GM21717 (cell line): ENCODE data around the gene MYO9A.

Experiments used
- ATAC-seq: cut with Tn5 transposase; IDR thresholded peaks from one replicate; pipeline ENCODE4 v1.9.1; 2021; ENCODE audit warnings: mild to moderate bottlenecking, moderate library complexity; ENCODE audit not compliant: unreplicated experiment

Gene MYO9A, protein sequence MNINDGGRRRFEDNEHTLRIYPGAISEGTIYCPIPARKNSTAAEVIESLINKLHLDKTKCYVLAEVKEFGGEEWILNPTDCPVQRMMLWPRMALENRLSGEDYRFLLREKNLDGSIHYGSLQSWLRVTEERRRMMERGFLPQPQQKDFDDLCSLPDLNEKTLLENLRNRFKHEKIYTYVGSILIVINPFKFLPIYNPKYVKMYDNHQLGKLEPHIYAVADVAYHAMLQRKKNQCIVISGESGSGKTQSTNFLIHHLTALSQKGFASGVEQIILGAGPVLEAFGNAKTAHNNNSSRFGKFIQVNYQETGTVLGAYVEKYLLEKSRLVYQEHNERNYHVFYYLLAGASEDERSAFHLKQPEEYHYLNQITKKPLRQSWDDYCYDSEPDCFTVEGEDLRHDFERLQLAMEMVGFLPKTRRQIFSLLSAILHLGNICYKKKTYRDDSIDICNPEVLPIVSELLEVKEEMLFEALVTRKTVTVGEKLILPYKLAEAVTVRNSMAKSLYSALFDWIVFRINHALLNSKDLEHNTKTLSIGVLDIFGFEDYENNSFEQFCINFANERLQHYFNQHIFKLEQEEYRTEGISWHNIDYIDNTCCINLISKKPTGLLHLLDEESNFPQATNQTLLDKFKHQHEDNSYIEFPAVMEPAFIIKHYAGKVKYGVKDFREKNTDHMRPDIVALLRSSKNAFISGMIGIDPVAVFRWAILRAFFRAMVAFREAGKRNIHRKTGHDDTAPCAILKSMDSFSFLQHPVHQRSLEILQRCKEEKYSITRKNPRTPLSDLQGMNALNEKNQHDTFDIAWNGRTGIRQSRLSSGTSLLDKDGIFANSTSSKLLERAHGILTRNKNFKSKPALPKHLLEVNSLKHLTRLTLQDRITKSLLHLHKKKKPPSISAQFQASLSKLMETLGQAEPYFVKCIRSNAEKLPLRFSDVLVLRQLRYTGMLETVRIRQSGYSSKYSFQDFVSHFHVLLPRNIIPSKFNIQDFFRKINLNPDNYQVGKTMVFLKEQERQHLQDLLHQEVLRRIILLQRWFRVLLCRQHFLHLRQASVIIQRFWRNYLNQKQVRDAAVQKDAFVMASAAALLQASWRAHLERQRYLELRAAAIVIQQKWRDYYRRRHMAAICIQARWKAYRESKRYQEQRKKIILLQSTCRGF (N-terminal part only)

GRCh38 chr15:72118017-72118978 lies at the start of gene MYO9A, which contains the start of gene SENP8:
TSS of gene MYO9A (minus strand) at chr15:72118150. CDS start at chr15:72046563, 71,587 bp downstream.
TSS of gene SENP8 (plus strand) at chr15:72118403. CDS start at chr15:72139624, 21,221 bp downstream.
- peak; percentile 55 for ATAC-seq

DNA sequence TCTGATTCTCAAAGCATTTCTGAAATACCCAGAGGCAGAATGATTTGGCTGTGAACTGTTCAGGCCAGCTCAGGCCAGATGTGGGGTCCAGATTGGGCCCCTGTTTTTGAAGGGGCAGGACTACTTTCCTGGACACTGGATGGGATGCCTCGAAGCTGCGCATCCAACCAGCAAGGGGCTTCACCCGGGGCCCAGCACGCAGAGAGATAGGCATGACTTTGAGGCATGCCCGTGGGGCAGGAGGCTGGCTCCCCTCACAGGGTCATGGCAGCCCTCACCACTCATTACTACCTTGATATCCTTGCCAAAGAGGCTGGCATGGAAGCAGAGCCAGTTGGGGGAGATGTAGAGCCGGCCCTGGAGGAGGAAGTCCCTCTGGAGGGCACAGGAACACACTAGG lies 49.5 kb upstream of the MYO9A start:
- ATAC-seq, result no peak

DNA sequence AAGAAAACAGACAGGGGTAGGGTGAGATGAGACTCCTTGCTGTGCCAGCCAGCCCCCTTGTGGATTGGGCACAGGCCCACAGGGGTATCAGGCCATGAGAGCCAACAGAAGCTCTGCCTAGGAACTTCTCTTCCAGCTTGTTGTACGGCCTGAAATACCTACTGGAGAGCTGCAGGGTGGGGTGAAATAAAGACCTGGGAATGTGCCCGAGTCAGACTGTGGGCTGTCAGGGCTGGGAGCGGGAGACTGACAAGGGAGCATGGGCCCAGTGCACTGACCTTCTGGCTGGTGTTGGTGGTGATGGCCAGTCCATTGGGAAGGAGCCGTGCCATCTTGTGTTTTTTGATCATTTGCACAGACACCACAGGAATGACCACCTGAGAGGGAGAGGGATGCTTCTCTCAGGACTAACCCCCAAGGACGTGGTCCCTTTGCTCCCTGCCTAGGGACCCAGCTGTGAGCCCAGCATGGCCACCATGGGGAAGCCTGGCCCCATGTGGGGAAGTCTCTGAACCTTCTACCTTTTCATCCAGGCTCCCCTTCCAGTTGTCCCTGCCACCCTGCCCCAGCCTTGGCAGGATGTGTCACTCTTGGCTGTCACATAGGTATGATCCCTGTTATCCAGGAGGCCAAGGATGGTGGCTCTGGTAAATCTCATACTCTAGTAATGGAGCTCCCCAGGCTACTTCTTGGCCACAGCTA lies 48.9 kb upstream of the MYO9A start:
- no peak for ATAC-seq

- no peak for ATAC-seq
Measured at GRCh38 chr15:72163719-72164118, 45.8 kb upstream of the MYO9A start.

- no peak for ATAC-seq
Measured at GRCh38 chr15:72162569-72162968, 44.6 kb upstream of the MYO9A start.

DNA sequence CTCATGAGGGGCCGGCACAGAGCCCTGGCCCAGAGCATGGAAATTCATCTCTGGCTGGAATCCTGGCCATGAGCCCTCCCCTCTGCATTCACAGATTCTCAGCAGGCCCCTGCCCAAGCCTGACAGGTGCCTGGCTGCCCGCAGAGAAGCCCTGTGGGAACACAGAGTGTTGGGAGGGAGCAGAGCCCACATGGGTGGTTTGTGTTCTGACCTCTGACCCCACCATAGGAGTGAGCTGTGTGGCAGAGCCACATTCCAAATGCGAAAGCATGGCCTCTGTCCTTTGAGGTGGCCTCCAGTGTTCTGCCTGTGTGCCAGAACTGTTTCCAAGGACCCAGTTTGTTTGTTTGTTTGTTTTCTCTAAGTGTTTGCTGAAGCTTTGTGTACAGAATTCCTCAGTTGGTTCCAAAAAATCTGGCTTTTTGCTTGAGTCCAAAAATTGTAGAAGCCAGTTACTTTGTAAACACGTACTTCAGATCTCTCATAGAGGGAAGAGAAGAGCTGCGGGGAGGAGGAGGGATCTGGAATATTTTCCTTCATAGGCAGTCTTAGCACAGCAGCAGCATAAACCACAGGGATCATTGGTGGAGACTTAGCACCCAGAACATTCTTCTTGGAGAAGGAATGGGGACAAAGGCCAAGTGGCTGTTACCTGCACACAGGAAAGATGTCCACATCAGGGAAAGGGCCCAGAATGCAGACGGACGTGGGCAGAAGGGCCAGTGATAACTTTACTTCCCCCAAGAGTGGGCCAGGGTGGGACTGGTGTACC lies 43.6 kb upstream of the MYO9A start:
- ATAC-seq, result no peak

DNA sequence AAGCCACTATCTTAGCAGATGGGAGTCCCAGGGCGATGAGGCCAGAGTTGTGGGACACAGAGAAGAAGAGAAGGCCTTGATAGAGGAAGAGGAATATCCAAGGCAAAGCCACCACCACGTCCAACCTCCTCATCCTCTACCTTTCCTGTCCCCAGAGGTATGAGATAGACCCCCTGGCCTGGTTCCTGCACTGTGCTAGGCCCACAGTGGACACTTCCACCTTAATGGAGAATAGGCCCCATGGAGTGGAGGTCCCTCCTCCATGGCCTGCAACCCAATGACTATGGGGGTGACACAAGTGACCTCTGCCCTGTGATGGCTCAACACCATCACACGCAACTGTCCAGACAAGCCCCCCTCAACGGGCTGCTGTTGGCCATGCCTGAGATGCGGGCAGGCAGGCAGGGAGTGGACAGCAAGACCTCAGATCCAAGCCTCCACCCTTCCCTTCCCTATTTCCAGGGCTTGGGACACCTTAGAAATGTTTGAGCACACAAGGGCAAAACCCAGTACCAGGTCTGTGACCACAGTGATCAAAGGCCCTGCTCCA lies 42.8 kb upstream of the MYO9A start:
- ATAC-seq, result no peak

GRCh38 chr15:72156928-72157327 lies 39.0 kb upstream of the MYO9A start:
- no peak for ATAC-seq

- peak; percentile 61 for ATAC-seq
Measured at GRCh38 chr15:72155635-72156616, 38.0 kb upstream of the MYO9A start.

GRCh38 chr15:72155003-72155621 lies 37.2 kb upstream of the MYO9A start:
- ATAC-seq, result no peak

- ATAC-seq, result no peak
Measured at GRCh38 chr15:72154316-72154715, 36.4 kb upstream of the MYO9A start.

DNA sequence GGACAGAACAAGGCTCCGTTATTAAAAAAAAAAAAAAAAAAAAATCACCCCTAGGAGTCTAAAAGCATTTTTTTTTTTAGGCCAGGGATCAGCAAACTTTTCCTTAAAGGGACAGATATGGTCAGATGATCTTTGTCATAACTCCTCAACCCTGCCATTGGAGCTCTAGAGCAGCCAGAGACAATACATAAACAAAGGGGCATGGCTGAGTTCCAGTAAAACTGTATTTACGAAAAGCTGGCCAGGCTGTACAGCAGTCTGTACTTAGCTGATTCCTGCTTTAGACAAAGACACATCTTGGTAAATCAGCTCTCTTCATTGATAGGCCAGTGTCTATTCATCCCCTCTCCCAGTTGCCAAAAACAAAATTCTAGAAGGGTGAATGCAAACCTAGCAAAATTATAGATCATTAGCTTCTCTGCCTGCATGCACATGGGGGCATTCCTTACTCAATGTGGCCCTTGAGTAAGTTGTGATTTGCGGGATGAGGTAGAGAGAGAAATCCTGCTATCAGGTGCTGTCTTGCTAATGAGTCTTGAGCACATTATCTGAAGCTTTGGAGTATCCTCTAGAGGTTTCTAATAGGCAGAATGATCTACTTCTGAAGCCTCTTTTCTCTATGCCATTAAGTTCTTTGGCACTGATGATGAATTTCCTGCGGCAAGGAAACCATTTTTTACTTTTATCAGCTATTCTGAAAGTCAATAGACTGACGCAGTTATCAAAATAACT lies 35.5 kb upstream of the MYO9A start:
- ATAC-seq, result no peak

DNA sequence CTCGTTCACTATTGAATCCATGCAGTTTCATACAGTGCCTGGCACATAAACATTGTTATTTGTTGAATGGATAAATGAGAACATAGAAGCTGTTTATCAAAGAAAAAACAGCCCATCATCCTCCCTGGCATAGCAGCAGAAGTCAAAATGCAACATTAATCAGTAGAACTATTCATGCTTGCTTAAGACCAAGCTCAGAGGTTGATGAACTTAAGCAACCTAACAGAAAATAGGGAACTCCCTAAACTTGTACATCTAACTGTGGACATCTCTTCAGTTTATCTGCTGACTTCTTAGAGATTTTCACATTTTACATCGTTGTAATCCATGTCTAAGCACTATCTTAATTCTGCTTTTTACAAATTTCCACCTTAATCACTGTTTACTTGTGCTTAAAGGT lies 29.5 kb upstream of the MYO9A start:
- no peak for ATAC-seq

GRCh38 chr15:72146934-72147333 lies 29.0 kb upstream of the MYO9A start:
- no peak for ATAC-seq

- no peak for ATAC-seq
Measured at GRCh38 chr15:72146221-72146620, 28.3 kb upstream of the MYO9A start.
